Sigmoid colon (tissue), 4 donors: Measurements from ENCODE around the gene ANKS1A.

Experiments
- POLR2AphosphoS5 ChIP-seq, 4 donors: sonication (generic); formaldehyde crosslinking; IDR thresholded peaks; one replicate each; pipeline ENCODE4 v1.6.1; 2017; ENCODE audit warnings: antibody characterized with exemption in 4 of 4
- TF ChIP-seq, protein P1 (sequence below), 4 experiments: fragments of 450-650 bp in 3 of 4; fragments of 200-600 bp in 1 of 4; IDR thresholded peaks; one replicate each; pipeline ENCODE4 v1.5.1; 2016 to 2019; ENCODE audit warnings: antibody characterized with exemption in 4 of 4, mild to moderate bottlenecking in 3 of 4, moderate library complexity in 2 of 4

- no peak for TF ChIP-seq POLR2AphosphoS5 (IDR thresholded peaks at IDR 0.05)
- TF ChIP-seq, protein P1, sequence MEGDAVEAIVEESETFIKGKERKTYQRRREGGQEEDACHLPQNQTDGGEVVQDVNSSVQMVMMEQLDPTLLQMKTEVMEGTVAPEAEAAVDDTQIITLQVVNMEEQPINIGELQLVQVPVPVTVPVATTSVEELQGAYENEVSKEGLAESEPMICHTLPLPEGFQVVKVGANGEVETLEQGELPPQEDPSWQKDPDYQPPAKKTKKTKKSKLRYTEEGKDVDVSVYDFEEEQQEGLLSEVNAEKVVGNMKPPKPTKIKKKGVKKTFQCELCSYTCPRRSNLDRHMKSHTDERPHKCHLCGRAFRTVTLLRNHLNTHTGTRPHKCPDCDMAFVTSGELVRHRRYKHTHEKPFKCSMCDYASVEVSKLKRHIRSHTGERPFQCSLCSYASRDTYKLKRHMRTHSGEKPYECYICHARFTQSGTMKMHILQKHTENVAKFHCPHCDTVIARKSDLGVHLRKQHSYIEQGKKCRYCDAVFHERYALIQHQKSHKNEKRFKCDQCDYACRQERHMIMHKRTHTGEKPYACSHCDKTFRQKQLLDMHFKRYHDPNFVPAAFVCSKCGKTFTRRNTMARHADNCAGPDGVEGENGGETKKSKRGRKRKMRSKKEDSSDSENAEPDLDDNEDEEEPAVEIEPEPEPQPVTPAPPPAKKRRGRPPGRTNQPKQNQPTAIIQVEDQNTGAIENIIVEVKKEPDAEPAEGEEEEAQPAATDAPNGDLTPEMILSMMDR (IDR thresholded peaks at IDR 0.05) = no peak
These were observed 39.6 kb downstream of the ANKS1A start for GRCh38 chr6:34928695-34929094.
